K562 (cell line): Measurements from ENCODE around the gene PI4KA. TPM values are rescaled to one million over a fixed set of nuclear protein-coding genes. Genes with fewer than 3 reads are reported as not detected.

Experiments
- CBFA2T3 ChIP-seq: fragments of 450-650 bp; IDR thresholded peaks from 2 replicates; pipeline ENCODE4 v1.6.1; 2017
- CCAR2 ChIP-seq: fragments of 200-400 bp; formaldehyde crosslinking; IDR thresholded peaks from 2 replicates; pipeline ENCODE4 v1.6.1; 2017; ENCODE audit warnings: mild to moderate bottlenecking, low read depth, low read length
- HINFP ChIP-seq: fragments of 450-650 bp; conservative IDR thresholded peaks from 2 replicates; pipeline ENCODE4 v1.6.1; 2016; ENCODE audit warnings: missing genetic modification characterization, low read depth, mild to moderate bottlenecking, control low read depth, missing compliant biosample characterization
- JUN ChIP-seq, 2 experiments: sonication (generic) in 1 of 2; formaldehyde crosslinking in 1 of 2; IDR thresholded peaks; 2 replicates each; pipeline versions ENCODE4 v1.6.1 to v1.8.0; 2012 to 2022; ENCODE audit warnings: borderline replicate concordance in 2 of 2, mild to moderate bottlenecking in 2 of 2, improper control_type of control experiment in 1 of 2, low read depth in 1 of 2, low read length in 1 of 2, missing genetic modification reagents in 1 of 2
- MLX ChIP-seq, 2 experiments: fragments of 450-650 bp in 1 of 2; sonication (generic) in 1 of 2; formaldehyde crosslinking; conservative IDR thresholded peaks; 2 replicates each; pipeline versions ENCODE4 v1.4.0 to v1.8.1; 2020 to 2022; ENCODE audit warnings: mild to moderate bottlenecking in 1 of 2, missing genetic modification reagents in 1 of 2
- NR1H2 ChIP-seq: sonication (generic); formaldehyde crosslinking; IDR thresholded peaks from 2 replicates; pipeline ENCODE4 v1.4.0; 2020; ENCODE audit warnings: mild to moderate bottlenecking, missing genetic modification reagents
- PATZ1 ChIP-seq: fragments of 250-450 bp; sonication (Bioruptor Pico); IDR thresholded peaks from 2 replicates; pipeline ENCODE4 v1.5.0; 2020; ENCODE audit warnings: mild to moderate bottlenecking, borderline replicate concordance
- POU5F1 ChIP-seq: fragments of 150-350 bp; IDR thresholded peaks from 2 replicates; pipeline ENCODE4 v1.6.1; 2014; ENCODE audit warnings: borderline replicate concordance, low read length, low read depth, mild to moderate bottlenecking; ENCODE audit not compliant: partially characterized antibody
- RAD21 ChIP-seq, 2 experiments: fragments of 250-450 bp in 1 of 2; fragments of 450-650 bp in 1 of 2; sonication (Bioruptor Pico) in 1 of 2; formaldehyde crosslinking in 1 of 2; IDR thresholded peaks in 1 of 2; conservative IDR thresholded peaks in 1 of 2; 2 replicates each; pipeline versions ENCODE4 v1.4.0 to v1.8.0; 2020 to 2022; ENCODE audit warnings: mild to moderate bottlenecking in 2 of 2, moderate library complexity in 1 of 2
- ZNF347 ChIP-seq: fragments of 450-650 bp; formaldehyde crosslinking; IDR thresholded peaks from 2 replicates; pipeline ENCODE4 v1.4.0; 2020; ENCODE audit warnings: low read depth, mild to moderate bottlenecking, moderate library complexity
- ZNF507 ChIP-seq: conservative IDR thresholded peaks from 2 replicates; pipeline ENCODE4 v1.6.1; 2017; ENCODE audit warnings: missing genetic modification characterization, missing compliant biosample characterization
- polyA plus RNA-seq, 8 experiments: library from polyadenylated mRNA; depleted of rRNA in 4 of 8; stranded (reverse) in 5 of 8; unstranded in 3 of 8; fragments of >200 nt; fragmentation: Nextera tagmentation in 2 of 8; fragmentation: Illumina TruSeq in 1 of 8; extraction: Ambion mirVana in 2 of 8; extraction: Trizol in 1 of 8; gene quantifications; 2 replicates each; pipeline versions ENCODE4 v1.2.1 to v1.2.3, GENCODE V29; 2011 to 2014; ENCODE audit warnings: inconsistent platforms in 1 of 8, missing spikeins in 1 of 8
- total RNA-seq, 7 experiments: library from RNA; depleted of rRNA in 6 of 7; stranded (reverse); fragments of >200 nt in 6 of 7; fragmentation: Illumina TruSeq in 2 of 7; extraction: Trizol in 2 of 7; gene quantifications; 2 replicates each; pipeline versions ENCODE4 v1.2.1 to v1.2.3, GENCODE V29; 2011 to 2021; ENCODE audit warnings: low replicate concordance in 1 of 7
- TF ChIP-seq, protein P1 (sequence below): fragments of 450-650 bp; IDR thresholded peaks from 2 replicates; pipeline ENCODE4 v1.6.1; 2016
- TF ChIP-seq, protein P2 (sequence below): IDR thresholded peaks from 3 replicates; pipeline ENCODE4 v1.6.1; 2011; ENCODE audit warnings: borderline replicate concordance, mild to moderate bottlenecking, moderate library complexity; ENCODE audit not compliant: insufficient read length; ENCODE audit errors: extremely low read depth

PI4KA gene
- total and polyA plus RNA-seq, 9 of the 15 experiments (the other 6 are each of a cell fraction or from before 2014, with no cell fraction given), result 7.3 to 187 (median 84.7) TPM

DNA sequence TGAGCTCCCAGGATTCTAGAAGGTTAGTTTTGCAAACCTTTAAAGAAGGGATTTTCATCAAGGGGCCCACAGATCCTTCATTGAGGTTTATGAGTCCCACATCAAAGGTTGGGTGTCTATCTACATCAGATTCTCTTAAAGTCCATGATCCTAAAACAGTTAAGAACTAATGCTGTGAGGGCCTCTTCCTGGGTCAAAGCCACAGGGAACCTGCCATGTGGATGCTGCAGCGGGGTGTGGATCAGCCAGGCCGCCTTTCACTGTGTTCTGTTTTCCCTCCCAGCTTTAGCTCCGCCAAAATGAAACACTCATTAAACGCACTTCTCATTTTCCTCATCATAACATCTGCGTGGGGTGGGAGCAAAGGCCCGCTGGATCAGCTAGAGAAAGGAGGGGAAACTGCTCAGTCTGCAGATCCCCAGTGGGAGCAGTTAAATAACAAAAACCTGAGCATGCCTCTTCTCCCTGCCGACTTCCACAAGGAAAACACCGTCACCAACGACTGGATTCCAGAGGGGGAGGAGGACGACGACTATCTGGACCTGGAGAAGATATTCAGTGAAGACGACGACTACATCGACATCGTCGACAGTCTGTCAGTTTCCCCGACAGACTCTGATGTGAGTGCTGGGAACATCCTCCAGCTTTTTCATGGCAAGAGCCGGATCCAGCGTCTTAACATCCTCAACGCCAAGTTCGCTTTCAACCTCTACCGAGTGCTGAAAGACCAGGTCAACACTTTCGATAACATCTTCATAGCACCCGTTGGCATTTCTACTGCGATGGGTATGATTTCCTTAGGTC, 79.4 kb downstream of the PI4KA start (continued):
- 0 out of 4 replicates have a peak, but pooled peaks of 1 of the 2 experiments have one; percentile 81 for TF ChIP-seq MLX (CRISPR knock-in tag; conservative IDR thresholded peaks at IDR 0.05)
- TF ChIP-seq, protein P1, sequence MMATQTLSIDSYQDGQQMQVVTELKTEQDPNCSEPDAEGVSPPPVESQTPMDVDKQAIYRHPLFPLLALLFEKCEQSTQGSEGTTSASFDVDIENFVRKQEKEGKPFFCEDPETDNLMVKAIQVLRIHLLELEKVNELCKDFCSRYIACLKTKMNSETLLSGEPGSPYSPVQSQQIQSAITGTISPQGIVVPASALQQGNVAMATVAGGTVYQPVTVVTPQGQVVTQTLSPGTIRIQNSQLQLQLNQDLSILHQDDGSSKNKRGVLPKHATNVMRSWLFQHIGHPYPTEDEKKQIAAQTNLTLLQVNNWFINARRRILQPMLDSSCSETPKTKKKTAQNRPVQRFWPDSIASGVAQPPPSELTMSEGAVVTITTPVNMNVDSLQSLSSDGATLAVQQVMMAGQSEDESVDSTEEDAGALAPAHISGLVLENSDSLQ, result no peak
- TF ChIP-seq CCAR2, result no peak
- no peak for TF ChIP-seq RAD21 (CRISPR knock-in tag; conservative IDR thresholded peaks at IDR 0.05 in 1 of 2, IDR thresholded peaks at IDR 0.05 in 1 of 2)
- no peak for TF ChIP-seq PATZ1 (CRISPR knock-in tag)
- no peak for TF ChIP-seq ZNF347 (CRISPR knock-in tag)
- TF ChIP-seq JUN (IDR thresholded peaks at IDR 0.05; ENCODE audit: borderline replicate concordance, low read depth, low read length), result no peak
- no peak for TF ChIP-seq JUN (CRISPR knock-in tag; IDR thresholded peaks at IDR 0.05; ENCODE audit: borderline replicate concordance)
- no peak for TF ChIP-seq HINFP (tag)
- no peak for TF ChIP-seq NR1H2 (CRISPR knock-in tag)
- no peak for TF ChIP-seq ZNF507
- TF ChIP-seq CBFA2T3, result no peak
- TF ChIP-seq POU5F1, result no peak
- TF ChIP-seq, protein P2, sequence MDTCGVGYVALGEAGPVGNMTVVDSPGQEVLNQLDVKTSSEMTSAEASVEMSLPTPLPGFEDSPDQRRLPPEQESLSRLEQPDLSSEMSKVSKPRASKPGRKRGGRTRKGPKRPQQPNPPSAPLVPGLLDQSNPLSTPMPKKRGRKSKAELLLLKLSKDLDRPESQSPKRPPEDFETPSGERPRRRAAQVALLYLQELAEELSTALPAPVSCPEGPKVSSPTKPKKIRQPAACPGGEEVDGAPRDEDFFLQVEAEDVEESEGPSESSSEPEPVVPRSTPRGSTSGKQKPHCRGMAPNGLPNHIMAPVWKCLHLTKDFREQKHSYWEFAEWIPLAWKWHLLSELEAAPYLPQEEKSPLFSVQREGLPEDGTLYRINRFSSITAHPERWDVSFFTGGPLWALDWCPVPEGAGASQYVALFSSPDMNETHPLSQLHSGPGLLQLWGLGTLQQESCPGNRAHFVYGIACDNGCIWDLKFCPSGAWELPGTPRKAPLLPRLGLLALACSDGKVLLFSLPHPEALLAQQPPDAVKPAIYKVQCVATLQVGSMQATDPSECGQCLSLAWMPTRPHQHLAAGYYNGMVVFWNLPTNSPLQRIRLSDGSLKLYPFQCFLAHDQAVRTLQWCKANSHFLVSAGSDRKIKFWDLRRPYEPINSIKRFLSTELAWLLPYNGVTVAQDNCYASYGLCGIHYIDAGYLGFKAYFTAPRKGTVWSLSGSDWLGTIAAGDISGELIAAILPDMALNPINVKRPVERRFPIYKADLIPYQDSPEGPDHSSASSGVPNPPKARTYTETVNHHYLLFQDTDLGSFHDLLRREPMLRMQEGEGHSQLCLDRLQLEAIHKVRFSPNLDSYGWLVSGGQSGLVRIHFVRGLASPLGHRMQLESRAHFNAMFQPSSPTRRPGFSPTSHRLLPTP, result no peak
